Measurements from ENCODE around the gene KMT2D.

Gene KMT2D

DNA sequence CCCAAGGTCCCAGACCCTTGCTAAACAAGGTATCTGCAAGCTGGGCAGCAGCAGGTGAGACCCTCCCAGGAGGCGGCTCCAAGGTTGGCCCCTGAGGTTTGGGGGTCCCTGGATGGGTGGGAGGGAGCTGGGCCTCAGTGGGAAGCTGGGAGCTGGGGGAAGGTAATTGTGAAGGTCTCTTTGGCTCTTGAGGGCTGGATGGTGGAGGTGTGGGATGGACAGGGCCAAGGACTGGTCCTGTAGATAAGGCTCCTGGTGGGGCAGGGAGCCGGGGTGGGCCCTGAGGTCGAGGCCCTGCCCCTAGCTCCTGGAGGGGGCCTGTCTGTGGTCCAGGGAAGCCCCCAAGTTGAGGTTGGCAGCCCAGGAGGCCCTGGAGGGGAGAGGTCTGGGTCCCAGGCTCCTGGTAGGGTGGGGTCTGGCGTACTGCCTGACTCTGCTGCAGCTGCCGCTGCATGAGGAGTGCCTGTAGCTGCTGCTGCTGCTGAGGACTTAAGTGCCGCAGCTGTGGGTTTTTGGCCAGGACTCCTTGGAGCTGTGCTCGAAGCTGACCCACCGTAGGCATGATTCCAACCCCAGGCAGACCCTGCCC lies 28.9 kb downstream of the KMT2D start:
- no peak for DNase-seq

DNA sequence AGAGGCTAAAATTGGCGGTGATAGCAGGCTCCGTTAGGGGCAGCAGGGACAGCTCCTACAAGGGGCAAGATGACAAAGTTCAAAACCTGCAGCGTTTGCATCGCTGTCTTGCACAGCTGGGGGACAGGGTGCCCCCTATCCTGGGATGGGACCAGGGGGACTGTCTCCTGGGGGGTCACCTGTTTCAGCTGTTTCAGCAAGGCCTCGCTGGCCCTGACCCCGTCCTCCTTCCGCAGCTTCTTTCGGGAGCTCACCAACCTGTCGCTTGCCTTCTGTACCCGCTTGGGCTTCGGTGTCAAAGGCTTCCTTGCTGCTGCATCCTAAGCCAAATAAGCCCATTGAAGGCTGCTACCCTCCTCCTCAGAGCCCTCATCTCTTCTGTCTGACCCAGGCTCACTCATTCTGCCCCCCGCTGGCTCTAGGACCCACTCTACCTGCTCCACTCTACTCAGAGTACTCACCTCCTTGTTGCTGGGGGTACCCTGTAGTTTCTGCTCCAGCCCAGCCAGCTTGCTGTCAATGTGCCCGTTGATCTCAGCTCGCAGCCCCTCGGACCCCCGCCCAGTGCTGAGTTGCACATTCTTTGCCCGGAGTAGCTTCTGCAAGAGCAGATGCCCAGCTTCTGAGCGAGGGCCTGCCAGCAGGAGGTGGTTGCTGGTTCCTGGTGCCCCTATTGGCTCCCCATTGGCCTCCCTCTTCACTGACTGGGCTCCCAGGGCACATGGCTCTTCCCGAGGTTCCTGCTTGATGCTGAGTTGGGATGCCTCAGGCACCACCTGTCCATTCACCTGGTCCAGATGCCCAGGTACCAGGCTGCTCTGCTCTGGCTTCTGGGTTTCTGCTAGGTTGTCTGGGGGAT lies 29.7 kb downstream of the KMT2D start:
- no peak for DNase-seq

DNA sequence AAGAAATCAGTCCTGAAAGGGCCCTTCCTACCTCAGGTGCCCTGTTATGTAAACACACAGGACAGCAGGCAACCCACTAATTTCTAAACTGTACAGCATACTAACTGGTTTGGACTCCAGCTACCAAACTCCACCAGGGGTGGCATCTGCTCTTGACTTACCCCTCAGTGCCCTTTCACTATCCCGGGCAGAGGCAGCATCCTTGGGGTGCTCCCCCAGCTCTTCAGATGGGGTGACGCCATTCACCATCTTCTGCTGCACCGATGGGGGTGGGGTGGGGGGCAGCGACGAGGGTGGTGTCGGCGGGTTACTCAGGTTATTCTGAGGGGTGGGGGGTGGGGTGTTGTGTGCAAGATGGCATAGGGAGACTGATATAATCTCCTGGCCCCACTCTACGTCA lies 30.5 kb downstream of the KMT2D start:
- no peak for DNase-seq

DNA sequence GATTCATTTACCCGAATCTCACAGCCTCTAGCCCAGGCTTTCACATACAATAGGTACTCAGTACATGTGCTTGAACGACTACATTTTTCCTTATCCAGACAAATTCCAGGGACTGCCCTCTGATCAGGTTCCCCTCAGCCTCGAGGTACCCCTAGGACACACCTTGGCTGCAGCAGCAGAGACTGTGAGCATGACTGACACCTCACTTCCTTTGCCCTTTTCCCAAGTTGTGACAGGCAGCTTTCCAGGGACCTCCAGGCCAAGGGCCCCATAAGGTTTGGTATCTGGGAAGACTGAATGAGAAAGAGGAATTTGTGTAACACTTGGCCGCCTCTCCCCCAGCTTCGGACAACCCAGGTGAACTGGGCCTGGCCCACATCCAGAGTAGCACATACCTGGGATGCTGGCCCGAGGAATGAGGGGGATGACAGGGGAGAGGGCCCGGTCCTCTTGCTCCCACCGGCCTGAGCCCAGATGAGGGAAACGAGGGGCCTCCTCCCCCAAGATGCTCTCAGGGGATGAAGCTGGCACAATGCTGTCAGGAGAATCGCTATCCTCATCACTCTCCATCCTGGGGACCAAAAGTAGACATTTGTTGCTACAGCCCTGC lies 31.8 kb downstream of the KMT2D start:
- DNase-seq, result no peak

DNA sequence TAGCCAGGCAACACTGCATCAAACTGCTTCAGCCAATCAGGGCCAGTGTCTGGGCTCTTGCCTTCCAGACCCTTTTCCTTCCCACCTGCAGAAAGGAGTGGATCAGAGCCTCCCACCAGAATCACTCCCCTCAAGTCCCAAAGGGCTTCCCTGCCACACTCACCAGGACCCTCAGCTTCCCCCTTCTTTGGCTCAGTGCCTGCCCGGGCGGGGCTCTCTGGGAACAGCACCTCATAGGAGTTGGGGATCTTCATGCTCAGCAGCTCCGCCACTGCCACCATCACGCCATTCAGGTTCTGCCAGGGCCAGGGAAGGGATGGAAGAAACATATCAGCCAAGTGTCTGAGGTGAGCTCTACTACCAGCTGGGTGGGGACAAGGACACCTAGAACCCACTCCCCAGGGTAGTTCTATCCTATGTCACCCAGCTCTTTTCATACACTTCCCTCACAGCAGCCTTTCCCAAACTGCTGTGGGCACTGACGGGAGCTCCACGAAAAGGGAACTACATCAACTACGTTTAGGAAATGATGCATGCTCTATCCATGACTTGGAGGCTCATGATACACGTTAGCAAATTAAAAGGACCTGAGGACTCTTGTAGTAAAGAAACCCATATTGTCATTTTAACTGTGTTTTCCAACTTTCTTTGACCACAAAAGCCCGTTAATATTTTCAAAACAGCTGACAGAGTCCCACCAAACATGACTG lies 32.6 kb downstream of the KMT2D start:
- no peak for DNase-seq

DNA sequence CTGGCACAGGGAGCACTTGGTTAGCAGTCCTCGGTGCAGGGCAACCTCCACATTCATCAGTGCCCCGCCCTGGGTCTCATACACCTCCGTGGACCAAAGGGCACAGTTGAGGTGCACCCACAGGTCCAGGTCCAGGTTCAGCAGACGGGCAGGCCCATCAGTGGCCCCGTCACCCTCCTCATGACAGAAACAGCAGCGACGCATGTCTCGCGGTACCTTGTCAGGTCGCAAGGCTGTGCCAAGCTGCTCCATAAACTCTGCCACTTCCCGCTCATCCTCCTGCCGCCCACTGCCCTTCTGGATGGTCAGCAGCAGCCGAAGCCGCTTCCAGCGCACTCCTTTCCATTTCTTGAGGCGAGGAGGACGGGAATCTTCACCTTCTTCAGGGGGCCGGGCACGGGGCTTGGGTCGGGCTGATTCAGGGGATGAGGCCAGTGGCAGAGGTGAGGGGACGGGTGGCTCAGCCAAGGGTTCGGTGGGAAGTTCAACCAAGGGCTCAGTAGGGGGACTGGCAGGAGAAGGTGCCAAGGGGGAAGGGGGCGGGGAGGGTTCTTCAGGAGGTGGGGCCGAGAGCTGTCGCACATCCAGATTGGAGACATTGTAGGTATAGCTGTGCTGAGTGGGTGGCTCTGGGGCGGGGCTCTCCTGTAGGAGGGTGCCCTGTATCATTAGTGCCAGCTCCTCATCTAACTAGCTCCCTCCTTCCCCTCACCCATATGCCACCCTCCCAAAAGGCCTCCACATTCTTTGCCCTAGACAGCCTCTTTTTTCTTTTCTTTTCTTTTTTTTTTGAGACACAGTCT lies 33.7 kb downstream of the KMT2D start:
- no peak for DNase-seq

DNA sequence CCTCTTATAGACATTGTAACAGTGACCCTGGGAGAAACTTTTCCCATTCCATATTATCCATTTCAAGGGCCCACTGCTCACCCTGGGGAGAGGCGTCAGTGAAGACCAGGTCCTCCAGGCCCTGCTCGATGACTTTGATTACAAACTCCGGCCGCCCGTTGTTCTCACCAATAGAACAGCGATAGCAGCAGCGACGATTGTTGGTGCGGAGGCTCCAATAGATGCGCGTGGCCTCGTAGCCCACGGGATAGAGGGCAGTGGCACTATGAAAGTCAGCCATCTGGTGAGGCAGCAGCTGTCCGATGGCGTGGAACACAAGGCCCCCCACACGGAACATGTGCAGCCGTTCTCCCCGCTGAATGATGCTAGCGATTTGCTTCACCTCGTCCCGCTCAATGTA lies 34.5 kb downstream of the KMT2D start:
- DNase-seq, result no peak

DNA sequence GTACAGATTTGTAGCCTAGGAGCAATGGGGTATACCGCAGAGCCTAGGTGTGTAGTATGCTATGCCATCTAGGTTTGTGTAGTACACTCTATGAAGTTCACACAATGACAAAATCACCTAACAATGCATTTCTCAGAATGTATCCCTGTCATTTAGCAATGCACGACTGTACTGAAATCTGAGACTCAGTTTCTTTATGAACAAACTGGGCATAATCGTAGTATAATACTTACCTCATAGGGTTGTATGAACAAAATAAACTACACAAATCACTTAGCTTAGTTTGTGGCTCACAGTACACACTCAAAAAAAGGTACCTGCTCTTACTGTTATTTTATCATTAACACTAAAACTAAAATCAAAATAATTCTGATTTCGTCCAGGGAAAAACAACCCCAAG lies 35.1 kb downstream of the KMT2D start:
- DNase-seq, result no peak

DNA sequence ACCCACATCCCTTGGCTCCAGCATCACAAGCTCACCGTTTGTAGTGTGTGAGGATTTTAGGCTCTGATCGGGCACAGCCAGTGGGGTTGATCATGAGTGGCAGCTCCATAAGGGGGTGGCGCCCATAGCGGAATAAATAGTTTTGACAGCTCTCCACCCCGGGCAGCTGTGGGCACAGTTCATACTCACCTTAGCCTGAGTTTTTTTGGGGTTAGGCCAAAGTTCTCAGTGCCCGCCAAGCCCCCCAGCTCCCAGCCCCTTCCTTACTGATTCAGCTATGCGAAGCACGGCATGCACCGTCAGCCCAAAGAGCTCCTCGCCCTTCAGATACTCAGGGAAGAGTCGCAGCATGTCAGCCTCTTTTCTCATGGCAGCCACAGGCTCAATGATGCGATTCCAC lies 36.1 kb downstream of the KMT2D start:
- no peak for DNase-seq

DNA sequence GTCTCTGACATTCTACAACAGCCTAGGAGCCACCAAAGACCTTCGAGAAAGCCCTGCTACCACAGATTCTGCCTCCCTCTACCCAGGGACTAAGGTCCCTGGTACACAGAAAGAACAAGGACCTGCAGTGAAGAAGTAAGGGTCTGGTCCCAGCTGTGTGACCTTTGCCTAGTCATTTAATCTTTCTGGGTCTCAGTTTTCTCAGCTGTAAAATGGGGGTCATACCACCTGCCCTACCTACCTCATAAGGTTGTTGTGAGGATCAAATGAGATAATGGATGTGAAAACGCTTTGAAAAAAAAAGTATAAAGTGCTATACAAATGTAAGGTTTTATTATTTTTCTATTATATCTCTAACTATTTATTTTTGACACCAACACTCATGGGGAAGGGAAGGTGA lies 36.8 kb downstream of the KMT2D start:
- no peak for DNase-seq

DNA sequence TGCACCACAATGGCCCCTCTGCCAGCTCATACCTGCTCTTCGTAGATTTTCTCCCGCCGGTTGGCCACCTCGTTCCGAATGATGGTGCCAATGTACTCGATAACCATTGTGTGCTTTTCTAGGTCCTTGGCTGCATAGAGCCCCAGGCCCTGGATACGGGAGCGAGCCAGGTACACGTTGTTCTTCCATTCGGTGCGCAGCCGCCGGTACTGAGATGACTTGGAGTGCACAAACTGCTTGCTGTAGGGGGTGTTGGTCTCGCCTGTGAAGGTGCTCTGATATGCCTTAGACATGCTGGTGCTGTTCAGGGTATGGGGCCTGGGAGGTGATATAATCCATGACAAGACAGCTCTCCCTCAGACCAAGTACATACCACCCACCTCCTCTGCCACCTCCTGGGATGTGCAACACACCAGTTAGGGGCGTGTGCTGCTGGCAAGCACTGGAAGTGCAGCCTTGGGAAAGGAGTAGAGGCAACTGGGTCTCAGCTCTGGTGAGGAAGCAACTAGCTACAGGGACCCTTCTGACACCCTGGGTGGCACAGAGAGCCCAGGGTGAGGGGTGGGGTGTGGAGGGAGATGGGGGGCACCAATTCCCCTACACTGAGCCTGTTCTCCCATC lies 37.9 kb downstream of the KMT2D start:
- no peak for DNase-seq

DNA sequence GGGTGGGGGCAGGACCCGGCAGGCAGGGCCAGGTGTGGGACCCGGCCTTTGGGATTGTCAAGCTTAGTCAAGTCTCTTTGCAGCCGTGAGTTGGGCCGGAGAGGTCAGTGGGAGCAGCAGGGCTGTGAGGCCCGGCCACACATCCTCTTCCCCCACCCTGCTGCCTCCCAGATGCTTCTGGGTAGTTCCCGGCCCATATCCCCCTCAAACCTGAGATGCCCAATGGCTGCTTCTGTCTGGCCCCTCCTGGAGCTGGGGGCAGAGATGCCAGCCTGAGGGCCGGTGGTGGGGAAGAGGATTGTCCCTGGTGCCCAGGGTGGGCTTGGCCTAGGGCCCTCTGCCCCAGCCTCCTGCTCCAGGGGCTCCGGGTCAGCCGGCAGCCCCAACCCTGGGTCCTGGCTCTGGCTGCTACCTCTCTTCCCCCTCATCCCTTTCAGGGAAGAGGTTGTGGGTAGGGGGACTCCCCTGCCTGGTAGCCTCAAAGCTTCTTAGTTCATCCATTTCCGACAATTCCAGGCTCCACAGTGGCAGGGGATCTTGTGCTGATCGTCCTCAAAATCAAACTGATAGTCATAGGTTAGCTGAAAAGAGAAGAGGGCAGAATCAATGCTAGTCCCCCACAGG lies 39.2 kb downstream of the KMT2D start:
- DNase-seq, result no peak

DNA sequence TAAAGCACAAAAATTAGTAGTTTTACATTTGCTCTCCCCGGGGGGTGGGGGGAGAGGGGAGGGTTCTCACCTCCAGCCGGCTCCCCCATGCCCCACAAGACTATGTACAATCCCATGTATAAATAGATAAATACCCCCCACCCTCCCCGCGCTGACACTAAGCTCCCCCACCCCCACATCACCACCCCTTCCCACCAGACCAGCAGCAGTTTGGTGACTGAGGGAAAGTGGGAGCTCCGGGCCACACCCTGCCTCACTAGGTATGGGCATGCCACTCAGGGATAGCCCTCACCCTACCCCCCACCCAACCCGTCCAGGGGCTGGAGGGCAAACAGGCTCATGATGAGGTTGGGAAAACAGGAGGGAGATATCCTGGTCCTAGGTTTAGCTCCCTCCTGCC lies 40.2 kb downstream of the KMT2D start:
- DNase-seq, result no peak

DNA sequence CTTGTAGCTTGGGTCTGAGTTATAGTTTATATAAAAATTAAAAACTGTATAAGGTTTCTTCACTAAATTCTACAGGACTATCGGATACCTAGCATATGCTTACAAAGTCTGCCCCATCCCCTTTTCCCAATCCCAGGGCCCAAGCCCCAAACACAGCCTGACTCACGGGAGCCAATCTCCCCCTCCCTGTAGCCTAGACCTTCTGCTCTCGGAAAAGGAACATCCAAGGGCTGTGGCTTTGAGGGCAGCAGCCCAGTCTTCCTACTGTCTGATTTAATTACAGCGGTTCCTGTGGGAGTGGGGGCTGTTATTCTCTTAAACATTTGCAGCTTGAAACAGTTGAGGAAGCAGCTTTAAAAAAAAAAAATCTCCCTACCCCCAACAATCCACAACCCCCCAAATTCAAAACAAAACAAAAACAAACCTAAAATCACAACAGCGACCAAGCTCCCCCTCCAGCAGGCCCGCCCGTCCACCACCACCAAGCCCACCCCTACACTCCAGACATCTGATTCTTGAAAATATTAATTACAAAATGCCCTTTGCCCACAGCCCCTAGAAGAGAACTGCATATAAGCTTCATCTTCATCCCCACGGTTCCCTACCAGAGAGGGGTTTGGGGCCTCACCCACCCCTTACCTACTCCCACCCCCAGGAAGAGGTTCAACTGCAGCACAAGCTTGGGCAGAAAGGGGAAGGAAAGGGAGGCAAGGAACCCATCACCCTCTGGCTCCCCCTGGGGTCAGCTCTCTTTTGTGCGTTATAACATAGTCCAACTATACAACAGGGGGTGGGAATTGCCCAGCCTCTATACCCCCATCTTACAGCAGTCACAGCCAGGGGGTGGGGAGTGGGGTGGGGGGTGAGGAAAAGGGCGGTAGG lies 40.9 kb downstream of the KMT2D start:
- DNase-seq, result no peak

DNA sequence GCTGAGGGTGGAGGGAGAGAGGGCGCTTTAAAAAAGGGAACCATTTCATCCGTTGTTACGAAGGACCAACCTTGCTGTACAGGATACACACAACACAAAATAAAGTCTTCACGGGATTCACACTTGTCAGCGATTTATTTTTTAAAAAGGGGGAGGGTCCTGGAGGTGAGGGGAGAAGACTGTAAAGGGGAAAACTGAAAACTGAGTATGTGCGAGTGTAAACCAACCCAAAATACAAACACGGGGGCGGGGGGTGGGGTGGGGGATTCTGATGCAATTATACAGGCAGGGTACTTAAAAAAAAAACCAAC lies 41.5 kb downstream of the KMT2D start:
- DNase-seq, result no peak

DNA sequence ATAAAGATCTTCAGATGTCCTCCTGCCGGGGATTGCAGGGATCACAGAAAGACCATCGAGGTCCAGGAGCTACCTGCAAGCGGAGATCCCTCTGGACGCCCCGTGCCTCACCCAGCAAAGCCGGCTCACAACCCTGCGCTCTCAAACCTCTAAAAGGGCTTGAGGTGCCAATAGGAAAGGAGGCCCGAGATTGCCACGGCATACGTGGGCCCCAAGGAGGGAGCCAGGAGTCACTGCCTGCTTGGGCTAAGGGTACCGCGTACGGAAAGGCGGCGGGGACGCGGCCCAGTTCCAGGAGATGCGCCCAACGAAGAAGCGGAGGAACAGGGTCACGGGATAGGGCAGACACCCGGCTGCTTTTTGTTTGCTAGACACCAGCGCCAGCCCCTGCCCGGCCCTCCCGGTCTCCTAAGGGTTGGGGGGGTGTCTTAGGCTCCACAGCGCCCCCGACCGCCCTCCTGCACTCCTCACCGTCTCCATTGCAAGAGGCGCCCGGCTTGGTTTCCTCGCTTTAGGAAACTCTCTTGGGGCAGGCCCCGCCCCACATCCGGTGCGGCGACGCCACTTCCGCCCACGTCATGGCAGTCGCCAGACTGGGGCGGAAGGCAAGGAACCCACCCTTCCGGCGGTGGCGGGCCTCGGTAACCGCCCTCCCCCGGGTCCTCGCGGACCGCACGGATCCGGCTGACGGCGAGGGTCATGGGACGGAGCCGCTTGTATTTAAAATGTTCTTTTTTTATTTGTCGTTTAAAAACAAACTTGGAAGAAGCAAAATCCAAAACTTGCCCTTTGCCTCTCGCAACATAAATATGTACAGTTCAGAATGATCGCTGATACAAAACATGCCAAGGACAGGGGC lies 42.1 kb downstream of the KMT2D start, which contains the start of gene PRKAG1:
Gene PRKAG1, minus strand, starts transcription at position 516 of the 859 bp plus-strand sequence. Its CDS starts 36 bp downstream, at position 480.
- peak; percentile 88 for DNase-seq

DNA sequence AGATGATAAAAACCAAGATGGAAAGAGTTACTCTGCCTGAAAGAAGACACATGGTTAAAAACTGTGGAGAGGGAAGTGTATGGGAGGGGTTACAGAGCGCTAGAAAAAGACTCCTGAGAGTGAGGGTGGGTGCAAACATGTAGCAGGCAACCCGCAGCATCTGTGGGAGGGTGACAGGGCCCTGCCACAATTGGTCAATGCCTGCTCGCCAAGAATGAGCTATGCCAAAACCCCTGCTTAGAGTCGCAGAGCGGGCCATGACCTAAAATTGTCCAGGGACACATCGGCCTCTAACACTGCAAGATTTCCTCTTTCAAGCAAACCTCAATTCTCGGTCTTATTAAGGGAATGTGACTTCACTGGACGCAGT lies 42.7 kb downstream of the KMT2D start:
- no peak for DNase-seq

DNA sequence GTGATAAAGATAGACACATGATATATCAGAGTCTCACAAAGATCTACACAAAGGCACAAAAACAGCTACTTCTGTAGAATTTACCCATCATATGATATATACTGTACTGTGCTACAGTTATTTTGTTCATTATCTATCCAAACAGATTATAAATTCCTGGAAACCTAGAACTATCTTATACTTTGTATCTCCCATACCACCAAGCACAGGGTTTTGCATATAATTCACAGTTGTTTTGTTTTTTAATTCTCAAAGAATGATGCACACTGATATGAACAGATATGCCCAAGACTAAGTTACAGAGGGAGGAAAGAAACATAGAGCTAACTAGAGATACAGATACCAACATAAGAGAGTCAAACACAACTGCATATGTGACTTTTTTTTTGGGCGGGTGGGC lies 45.4 kb downstream of the KMT2D start:
- no peak for DNase-seq

DNA sequence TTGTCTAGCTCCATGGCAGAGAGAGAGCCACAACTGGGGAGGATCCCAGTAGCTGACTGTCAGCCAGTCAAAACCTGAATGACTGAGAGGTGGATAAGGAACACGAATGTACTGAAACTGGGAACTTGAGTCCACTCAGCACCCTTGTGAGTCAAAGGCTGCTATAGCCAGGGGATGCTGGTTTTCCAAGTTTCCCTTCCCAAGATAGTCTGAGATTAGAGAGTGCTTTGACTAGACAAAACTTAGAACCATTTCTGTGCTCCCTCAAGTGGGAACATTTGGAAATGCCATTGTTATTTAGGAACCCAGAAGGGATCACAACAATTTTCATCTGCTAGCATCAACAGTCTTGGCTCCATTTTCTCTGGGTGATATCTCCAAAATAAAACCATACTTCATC lies 46.0 kb downstream of the KMT2D start:
- DNase-seq, result no peak

DNA sequence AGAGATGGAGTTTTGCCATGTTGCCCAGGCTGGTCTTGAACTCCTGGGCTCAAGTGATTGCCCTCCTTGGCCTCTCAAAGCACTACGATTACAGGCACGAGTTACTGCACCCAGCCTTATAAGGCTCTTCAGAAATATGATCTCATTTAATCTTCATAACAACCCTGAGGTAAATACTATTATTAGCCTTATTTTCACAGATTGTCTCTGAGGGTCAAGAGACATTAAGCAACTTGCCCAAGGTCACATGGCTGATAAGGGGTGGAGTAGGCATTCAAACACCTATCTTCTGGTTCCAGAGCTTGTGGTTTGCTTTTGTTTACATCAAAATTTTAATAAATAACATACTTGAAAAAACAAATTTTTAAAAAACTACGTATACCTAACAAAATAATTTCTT lies 47.2 kb downstream of the KMT2D start:
- DNase-seq, result no peak

Measured in NCI-H1092 (cell line).